Gastroesophageal sphincter (tissue), 4 donors: ENCODE data around the gene EFR3B. TPM values are rescaled to one million over a fixed set of nuclear protein-coding genes. Genes with fewer than 3 reads are reported as not detected.
"Not testable (repeated sequence)": the region's sequence is repeated elsewhere in the genome, so short reads cannot be mapped to it uniquely, and the experiment has no call there.

ENCODE experiments used
- ATAC-seq: fragments of 150-250 bp; one replicate; pipeline ENCODE4 v1.9.1; 2016; ENCODE audit warnings: mild to moderate bottlenecking, moderate library complexity
- H3K27ac ChIP-seq, 4 donors: fragments of 200-600 bp; sonication (generic) in 3 of 4; 1 replicate in 3 of 4; 2 replicates in 1 of 4; pipeline ENCODE4 v1.5.1; 2016 to 2019
- H3K27me3 ChIP-seq: fragments of 200-600 bp; sonication (generic); one replicate; pipeline ENCODE4 v1.5.1; 2019
- H3K36me3 ChIP-seq, 2 donors: fragments of 200-600 bp; sonication (generic); one replicate each; pipeline ENCODE4 v1.5.1; 2019; ENCODE audit warnings: control low read depth in 1 of 2
- H3K4me1 ChIP-seq, 3 donors: fragments of 200-600 bp; sonication (generic); 1 replicate in 2 of 3; 2 replicates in 1 of 3; pipeline ENCODE4 v1.5.1; 2016 to 2019; ENCODE audit warnings: control low read depth in 2 of 3
- H3K4me3 ChIP-seq, 2 donors: fragments of 200-600 bp; sonication (generic); one replicate each; pipeline ENCODE4 v1.5.1; 2019; ENCODE audit warnings: mild to moderate bottlenecking in 1 of 2, moderate library complexity in 1 of 2
- H3K9me3 ChIP-seq, 3 donors: fragments of 200-600 bp; sonication (generic); one replicate each; pipeline ENCODE4 v1.5.1; 2017 to 2019; ENCODE audit warnings: control low read depth in 2 of 3
- CTCF ChIP-seq, 4 experiments: fragments of 200-600 bp in 2 of 4; fragments of 450-650 bp in 2 of 4; sonication (generic) in 1 of 4; IDR thresholded peaks; one replicate each; pipeline ENCODE4 v1.5.1; 2017 to 2019; ENCODE audit warnings: antibody characterized with exemption in 4 of 4, mild to moderate bottlenecking in 2 of 4, moderate library complexity in 2 of 4
- EP300 ChIP-seq: sonication (generic); formaldehyde crosslinking; IDR thresholded peaks from one replicate; pipeline ENCODE4 v1.6.1; 2017; ENCODE audit warnings: antibody characterized with exemption, mild to moderate bottlenecking
- POLR2A ChIP-seq, 2 donors: fragments of 450-650 bp; IDR thresholded peaks; one replicate each; pipeline ENCODE4 v1.6.1; 2017; ENCODE audit warnings: antibody characterized with exemption in 2 of 2, mild to moderate bottlenecking in 2 of 2, moderate library complexity in 1 of 2
- POLR2AphosphoS5 ChIP-seq: sonication (generic); formaldehyde crosslinking; IDR thresholded peaks from one replicate; pipeline ENCODE4 v1.6.1; 2017; ENCODE audit warnings: antibody characterized with exemption
- WGBS, 2 donors: methylation state at CpG; one replicate each; pipeline ENCODE4 v1.1.5; 2018; ENCODE audit warnings: low coverage in 1 of 2; 5-methylcytosine and 5-hydroxymethylcytosine counted together
- total RNA-seq, 4 donors: library from RNA; depleted of rRNA; stranded (reverse); fragments of >200 nt; gene quantifications; one replicate each; pipeline ENCODE4 v1.1.0, GENCODE V29; 2016

The EFR3B gene
- total RNA-seq, 4 donors from 2014 or later, result 0.67 to 2.4 (median 1.5) TPM

- Histone ChIP-seq H3K4me3 (no peak overlapping the region), H3K27ac (peak overlapping the region; percentile 48 to 67 (median 59)), H3K27me3 (no peaks in the 10 kb centered on the region), H3K4me1 (peaks cover 0 to 20% (median 5%) of the 10 kb centered on the region in 3 donors), H3K9me3 (no peaks in the 10 kb centered on the region), H3K36me3 (no peaks in the 10 kb centered on the region)
- 7% methylated on average over 4 of the region's 6 CpGs; no CpG with 5 or more reads in 1 of the 2 donors for WGBS, 2 donors
- TF ChIP-seq CTCF (IDR thresholded peaks at IDR 0.05) (no peak), POLR2AphosphoS5 (no peak), EP300 (no peak)
- peak; percentile 93 for ATAC-seq
These were observed 57.0 kb downstream of the EFR3B start for GRCh38 chr2:25098670-25099486.

- peaks cover 0 to 20% (median 5%) of the 10 kb centered on the region in 3 donors for H3K4me1 ChIP-seq
- not testable (repeated sequence) for H3K4me3 ChIP-seq, H3K27ac ChIP-seq, H3K27me3 ChIP-seq, H3K36me3 ChIP-seq, ATAC-seq, H3K9me3 ChIP-seq
- 89 to 92% methylated on average over 4 to 7 of the region's 7 CpGs for WGBS, 2 donors
These were observed 60.5 kb downstream of the EFR3B start for GRCh38 chr2:25102352-25102751.

DNA sequence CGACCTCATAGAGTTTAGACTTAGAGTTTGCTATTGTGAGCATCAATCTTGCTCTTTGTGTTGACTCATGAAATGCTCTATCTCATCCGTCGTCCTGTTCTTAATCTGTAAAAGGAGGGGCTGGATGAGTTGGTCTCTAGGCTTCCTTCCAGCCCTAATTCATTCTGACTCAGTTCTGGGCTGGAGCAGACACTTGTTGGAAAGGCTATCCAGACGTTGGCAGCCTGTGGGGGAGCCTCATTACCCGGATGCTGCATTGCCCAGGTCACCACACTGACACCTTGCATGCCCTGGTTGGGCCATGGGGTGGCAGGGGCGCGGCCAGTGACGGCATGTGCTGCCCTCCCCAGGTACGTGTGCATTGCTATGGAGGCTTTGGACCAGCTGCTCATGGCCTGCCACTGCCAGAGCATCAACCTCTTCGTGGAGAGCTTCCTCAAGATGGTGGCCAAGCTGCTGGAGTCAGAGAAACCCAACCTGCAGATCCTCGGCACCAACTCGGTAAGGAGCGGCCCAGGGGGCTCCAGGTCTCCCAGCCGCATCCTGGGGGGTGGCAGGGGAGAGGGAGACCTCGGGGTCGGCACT lies 61.5 kb downstream of the EFR3B start:
- no peaks in the 10 kb centered on the region for H3K36me3 ChIP-seq
- no peak overlapping the region for H3K27ac ChIP-seq
- ATAC-seq, result no peak
- TF ChIP-seq CTCF (IDR thresholded peaks at IDR 0.05), result no peak
- 33 to 60% methylated on average over 1 to 11 of the region's 16 CpGs for WGBS, 2 donors
- H3K9me3 ChIP-seq, result no peaks in the 10 kb centered on the region
- no peak overlapping the region for H3K4me3 ChIP-seq
- no peaks in the 10 kb centered on the region for H3K27me3 ChIP-seq
- peaks cover 0 to 13% (median 5%) of the 10 kb centered on the region in 3 donors for H3K4me1 ChIP-seq

DNA sequence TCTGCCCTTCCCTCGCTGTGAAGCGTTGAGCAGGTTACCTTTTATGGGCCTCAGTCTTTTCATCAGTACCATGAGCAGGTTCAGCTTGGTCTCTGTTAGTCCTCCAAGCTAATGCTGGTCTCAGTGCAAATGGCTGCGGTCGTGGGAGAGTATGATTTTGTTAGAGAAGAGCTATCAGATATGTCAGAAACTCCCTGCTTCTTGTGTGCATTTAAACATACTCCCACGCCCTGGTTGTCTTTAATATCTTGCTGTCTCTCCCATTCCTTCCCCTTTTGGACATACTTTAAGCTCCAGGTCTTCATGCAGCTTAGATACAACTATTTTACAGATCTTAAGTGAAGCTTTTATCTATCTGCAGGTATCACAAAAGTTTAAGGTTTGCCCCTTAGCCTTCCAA lies 62.9 kb downstream of the EFR3B start:
- Histone ChIP-seq H3K9me3 (no peaks in the 10 kb centered on the region), H3K27ac (no peak overlapping the region), H3K4me3 (no peak overlapping the region), H3K27me3 (no peaks in the 10 kb centered on the region), H3K36me3 (no peaks in the 10 kb centered on the region), H3K4me1 (no peaks in the 10 kb centered on the region)
- ATAC-seq, result no peak
- no peak for TF ChIP-seq CTCF (IDR thresholded peaks at IDR 0.05)
- TF ChIP-seq POLR2A (IDR thresholded peaks at IDR 0.05), result no peak
- no peak for TF ChIP-seq EP300
- TF ChIP-seq POLR2AphosphoS5, result no peak
- WGBS, 2 donors, result 86 to 94% methylated on average over 1 to 5 of the region's 5 CpGs

DNA sequence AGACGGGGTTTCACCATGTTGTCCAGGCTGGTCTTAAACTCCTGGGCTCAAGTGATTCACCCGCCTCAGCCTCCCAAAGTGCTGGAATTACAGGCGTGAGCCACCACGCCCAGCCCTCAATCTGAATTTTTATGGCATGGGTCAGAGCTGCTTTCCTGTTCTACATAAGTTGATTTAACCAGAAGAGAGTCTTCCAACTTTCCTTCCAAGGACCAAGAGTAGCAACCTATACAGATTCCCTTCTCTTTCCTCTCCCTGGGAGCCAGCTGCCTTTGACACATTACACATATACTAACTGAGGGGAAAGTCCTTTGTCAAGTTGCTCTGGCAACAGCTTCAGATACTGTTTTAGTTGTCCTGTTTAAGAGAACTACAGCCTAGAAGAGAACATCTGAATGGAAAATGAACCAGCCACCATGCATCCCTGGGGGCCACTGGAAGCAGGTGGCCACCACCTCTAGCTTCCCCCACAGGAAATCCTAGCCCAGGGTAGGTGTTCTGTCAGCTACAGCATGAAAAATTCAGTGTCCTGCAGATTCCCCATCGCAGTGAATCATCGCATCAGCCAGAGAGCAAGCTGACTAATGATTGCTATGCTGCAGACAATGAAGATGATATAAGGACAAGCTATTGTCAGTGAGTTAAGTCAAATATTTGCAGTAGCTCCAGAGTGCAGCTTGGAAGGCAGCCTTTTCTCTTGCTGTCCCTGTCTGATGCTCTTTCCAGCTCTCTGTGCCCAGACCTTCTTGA lies 63.6 kb downstream of the EFR3B start:
- Histone ChIP-seq H3K27ac (no peak overlapping the region), H3K9me3 (no peaks in the 10 kb centered on the region), H3K4me1 (no peaks in the 10 kb centered on the region), H3K4me3 (no peak overlapping the region), H3K36me3 (no peaks in the 10 kb centered on the region), H3K27me3 (no peaks in the 10 kb centered on the region)
- ATAC-seq, result no peak
- WGBS, 2 donors, result 75 to 100% methylated on average over 2 to 4 of the region's 6 CpGs
- TF ChIP-seq POLR2AphosphoS5 (no peak), EP300 (no peak), CTCF (IDR thresholded peaks at IDR 0.05) (no peak), POLR2A (IDR thresholded peaks at IDR 0.05) (no peak)
